HG02970 (cell line): ENCODE measurements around the gene MRPL57.
A peak's percentile ranks its signal among the peaks of the same experiment; 100 is the strongest.
"Not testable (repeated sequence)": the region's sequence is repeated elsewhere in the genome, so short reads cannot be mapped to it uniquely, and the experiment has no call there.

Experiments used
- ATAC-seq: cut with Tn5 transposase; IDR thresholded peaks from one replicate; pipeline ENCODE4 v1.9.1; 2021; ENCODE audit warnings: mild to moderate bottlenecking, moderate library complexity, moderate number of reproducible peaks; ENCODE audit not compliant: unreplicated experiment, low FRiP score

The MRPL57 gene

GRCh38 chr13:21176215-21176981 lies at the start of gene MRPL57, which contains the start of gene SKA3:
Gene MRPL57, plus strand, starts transcription at chr13:21176658. Its CDS starts 259 bp downstream, at chr13:21176917.
Gene SKA3, minus strand, starts transcription at chr13:21176552. Its CDS starts 75 bp downstream, at chr13:21176477.
- ATAC-seq: peak; percentile 91

- ATAC-seq: no peak
Observed at GRCh38 chr13:21130116-21130515, 46.3 kb upstream of the MRPL57 start.

- no peak for ATAC-seq
Observed at GRCh38 chr13:21133077-21133476, 43.4 kb upstream of the MRPL57 start.

- ATAC-seq: no peak
Observed at GRCh38 chr13:21134475-21134874, 42.0 kb upstream of the MRPL57 start.

- ATAC-seq: not testable (repeated sequence)
Observed at GRCh38 chr13:21135833-21136232, 40.6 kb upstream of the MRPL57 start.

GRCh38 chr13:21137696-21138095 lies 38.8 kb upstream of the MRPL57 start:
- no peak for ATAC-seq

GRCh38 chr13:21138561-21138960 lies 37.9 kb upstream of the MRPL57 start:
- no peak for ATAC-seq

GRCh38 chr13:21139374-21139773 lies 37.1 kb upstream of the MRPL57 start:
- no peak for ATAC-seq

GRCh38 chr13:21142766-21143165 lies 33.7 kb upstream of the MRPL57 start:
- ATAC-seq: no peak

GRCh38 chr13:21147827-21148226 lies 28.6 kb upstream of the MRPL57 start:
- no peak for ATAC-seq

- no peak for ATAC-seq
Observed at GRCh38 chr13:21148557-21149258, 27.8 kb upstream of the MRPL57 start.

- ATAC-seq: no peak
Observed at GRCh38 chr13:21149568-21149967, 26.9 kb upstream of the MRPL57 start.

GRCh38 chr13:21150013-21150412 lies 26.4 kb upstream of the MRPL57 start:
- ATAC-seq: no peak

- no peak for ATAC-seq
Observed at GRCh38 chr13:21152251-21152899, 24.1 kb upstream of the MRPL57 start.

GRCh38 chr13:21164631-21165030 lies 11.8 kb upstream of the MRPL57 start:
- ATAC-seq: no peak

- not testable (repeated sequence) for ATAC-seq
Observed at GRCh38 chr13:21165606-21166005, 10.9 kb upstream of the MRPL57 start.

- no peak for ATAC-seq
Observed at GRCh38 chr13:21171420-21171819, 5.0 kb upstream of the MRPL57 start.

GRCh38 chr13:21173767-21174166 lies 2.7 kb upstream of the MRPL57 start:
- ATAC-seq: not testable (repeated sequence)

- no peak for ATAC-seq
Observed at GRCh38 chr13:21175656-21176214, 723 bp upstream of the MRPL57 start.

GRCh38 chr13:21176982-21177284 lies 475 bp downstream of the MRPL57 start:
- peak; percentile 16 for ATAC-seq

GRCh38 chr13:21181671-21182070 lies 5.2 kb downstream of the MRPL57 start:
- ATAC-seq: no peak
